MM.1S (cell line): ENCODE data around the gene ARL15.

ENCODE experiments used
- DNase-seq: peaks from one replicate; pipeline ENCODE4 v3.0.0-alpha.2; 2015
- H2AFZ ChIP-seq: fragments of 300-600 bp; sonication (generic); 2 replicates; pipeline ENCODE4 v1.6.0; 2016; ENCODE audit warnings: antibody characterized with exemption, low read length
- H3F3A ChIP-seq: fragments of 300-600 bp; sonication (generic); 2 replicates; pipeline ENCODE4 v1.6.1; 2016; ENCODE audit warnings: mild to moderate bottlenecking, antibody characterized with exemption, low read length, moderate library complexity, mixed read lengths; ENCODE audit not compliant: insufficient read depth
- H3K27ac ChIP-seq: fragments of 300-600 bp; sonication (generic); 2 replicates; pipeline ENCODE4 v1.5.1; 2016; ENCODE audit warnings: mild to moderate bottlenecking, low read length
- H3K27me3 ChIP-seq: fragments of 300-600 bp; sonication (generic); replicated peaks from 2 replicates; pipeline ENCODE4 v1.6.0; 2016; ENCODE audit warnings: low read length; ENCODE audit not compliant: insufficient read depth
- H3K36me3 ChIP-seq: fragments of 300-600 bp; sonication (generic); replicated peaks from 2 replicates; pipeline ENCODE4 v1.6.1; 2016; ENCODE audit warnings: mild to moderate bottlenecking, low read length, mixed read lengths; ENCODE audit not compliant: insufficient read depth
- H3K4me1 ChIP-seq: fragments of 300-600 bp; sonication (generic); 2 replicates; pipeline ENCODE4 v1.6.1; 2016; ENCODE audit warnings: low read length, mixed read lengths
- H3K4me2 ChIP-seq: fragments of 300-600 bp; sonication (generic); 2 replicates; pipeline ENCODE4 v1.6.0; 2016; ENCODE audit warnings: low read depth, low read length
- H3K4me3 ChIP-seq: fragments of 300-600 bp; sonication (generic); 2 replicates; pipeline ENCODE4 v1.5.1; 2016; ENCODE audit warnings: low read length, mixed read lengths
- H3K79me2 ChIP-seq: fragments of 300-600 bp; sonication (generic); 2 replicates; pipeline ENCODE4 v1.6.1; 2016; ENCODE audit warnings: mixed run types, low read length, mixed read lengths
- H3K9ac ChIP-seq: fragments of 300-600 bp; sonication (generic); 2 replicates; pipeline ENCODE4 v1.6.1; 2016; ENCODE audit warnings: low read length, mixed read lengths
- H3K9me2 ChIP-seq: fragments of 300-600 bp; sonication (generic); replicated peaks from 2 replicates; pipeline ENCODE4 v1.6.1; 2016; ENCODE audit warnings: mild to moderate bottlenecking, low read length, mixed read lengths; ENCODE audit not compliant: insufficient read depth
- H3K9me3 ChIP-seq: fragments of 300-600 bp; sonication (generic); replicated peaks from 2 replicates; pipeline ENCODE4 v1.6.1; 2016; ENCODE audit warnings: mild to moderate bottlenecking, low read length, mixed read lengths; ENCODE audit not compliant: insufficient read depth
- H4K20me1 ChIP-seq: fragments of 300-600 bp; sonication (generic); 2 replicates; pipeline ENCODE4 v1.6.1; 2016; ENCODE audit warnings: mild to moderate bottlenecking, low read length, moderate library complexity, mixed read lengths; ENCODE audit not compliant: insufficient read depth
- EZH2 ChIP-seq: fragments of 300-600 bp; sonication (generic); optimal IDR thresholded peaks from 2 replicates; pipeline ENCODE3; 2017; ENCODE audit warnings: low read depth, mild to moderate bottlenecking, antibody characterized with exemption, low read length, mixed read lengths
- EZH2phosphoT487 ChIP-seq: fragments of 300-600 bp; sonication (generic); IDR thresholded peaks from 2 replicates; pipeline ENCODE4 v1.6.1; 2018; ENCODE audit warnings: antibody characterized with exemption, low read length
- TF ChIP-seq, protein P1 (sequence below): fragments of 300-600 bp; sonication (generic); IDR thresholded peaks from 2 replicates; pipeline ENCODE4 v1.5.1; 2016; ENCODE audit warnings: antibody characterized with exemption, low read length, mixed read lengths

Gene ARL15

DNA sequence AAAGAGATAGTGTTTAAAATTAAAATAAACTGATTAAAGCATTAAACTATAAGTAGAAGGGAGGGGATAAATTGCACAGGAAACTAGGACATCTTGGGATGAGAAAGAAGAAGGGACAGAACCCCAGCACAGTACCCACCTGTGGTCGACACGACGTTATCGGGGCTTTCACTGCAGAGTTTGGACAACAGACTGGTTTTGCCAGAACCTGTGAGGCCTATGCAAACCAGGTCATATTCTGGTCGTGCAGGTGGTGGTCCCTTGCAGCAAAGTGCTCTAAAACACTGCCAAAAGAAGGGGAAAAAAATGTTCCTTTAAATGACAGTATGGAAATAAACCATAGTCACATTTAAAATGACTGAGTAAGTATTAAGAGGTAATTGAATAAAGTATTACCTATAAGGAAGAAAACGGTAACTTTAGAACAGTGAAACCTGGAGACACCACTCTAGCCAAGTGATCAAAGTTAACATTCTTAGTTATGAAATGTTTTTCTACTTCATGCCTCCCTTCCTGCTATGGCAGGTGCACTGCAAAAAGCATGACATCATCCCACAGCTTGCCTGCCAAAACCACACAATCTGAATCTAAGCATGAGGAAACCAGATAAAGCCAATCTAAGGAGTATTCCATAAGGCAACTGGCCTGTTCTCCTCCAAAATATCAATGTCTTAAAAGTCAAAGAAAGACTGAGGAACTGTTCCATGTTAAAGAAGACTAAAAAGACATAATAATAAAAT, 138.6 kb downstream of the ARL15 start:
- Histone ChIP-seq H3K27me3 (no peaks in the 10 kb centered on the region), H3K4me2 (no peak overlapping the region), H3K9ac (no peak overlapping the region), H3K4me1 (0 out of 2 replicates have a peak, but pooled peaks cover 7% of the 10 kb centered on the region), H3K9me2 (no peaks in the 10 kb centered on the region), H2AFZ (no peak overlapping the region), H3K36me3 (no peaks in the 10 kb centered on the region), H3K9me3 (no peaks in the 10 kb centered on the region), H4K20me1 (no peaks in the 10 kb centered on the region), H3K79me2 (no peaks in the 10 kb centered on the region), H3K4me3 (no peak overlapping the region), H3K27ac (no peak overlapping the region), H3F3A (no peaks in the 10 kb centered on the region)
- TF ChIP-seq EZH2: no peak
- TF ChIP-seq EZH2phosphoT487: no peak
- TF ChIP-seq, protein P1, sequence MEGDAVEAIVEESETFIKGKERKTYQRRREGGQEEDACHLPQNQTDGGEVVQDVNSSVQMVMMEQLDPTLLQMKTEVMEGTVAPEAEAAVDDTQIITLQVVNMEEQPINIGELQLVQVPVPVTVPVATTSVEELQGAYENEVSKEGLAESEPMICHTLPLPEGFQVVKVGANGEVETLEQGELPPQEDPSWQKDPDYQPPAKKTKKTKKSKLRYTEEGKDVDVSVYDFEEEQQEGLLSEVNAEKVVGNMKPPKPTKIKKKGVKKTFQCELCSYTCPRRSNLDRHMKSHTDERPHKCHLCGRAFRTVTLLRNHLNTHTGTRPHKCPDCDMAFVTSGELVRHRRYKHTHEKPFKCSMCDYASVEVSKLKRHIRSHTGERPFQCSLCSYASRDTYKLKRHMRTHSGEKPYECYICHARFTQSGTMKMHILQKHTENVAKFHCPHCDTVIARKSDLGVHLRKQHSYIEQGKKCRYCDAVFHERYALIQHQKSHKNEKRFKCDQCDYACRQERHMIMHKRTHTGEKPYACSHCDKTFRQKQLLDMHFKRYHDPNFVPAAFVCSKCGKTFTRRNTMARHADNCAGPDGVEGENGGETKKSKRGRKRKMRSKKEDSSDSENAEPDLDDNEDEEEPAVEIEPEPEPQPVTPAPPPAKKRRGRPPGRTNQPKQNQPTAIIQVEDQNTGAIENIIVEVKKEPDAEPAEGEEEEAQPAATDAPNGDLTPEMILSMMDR: no peak
- DNase-seq: peak; percentile 31

DNA sequence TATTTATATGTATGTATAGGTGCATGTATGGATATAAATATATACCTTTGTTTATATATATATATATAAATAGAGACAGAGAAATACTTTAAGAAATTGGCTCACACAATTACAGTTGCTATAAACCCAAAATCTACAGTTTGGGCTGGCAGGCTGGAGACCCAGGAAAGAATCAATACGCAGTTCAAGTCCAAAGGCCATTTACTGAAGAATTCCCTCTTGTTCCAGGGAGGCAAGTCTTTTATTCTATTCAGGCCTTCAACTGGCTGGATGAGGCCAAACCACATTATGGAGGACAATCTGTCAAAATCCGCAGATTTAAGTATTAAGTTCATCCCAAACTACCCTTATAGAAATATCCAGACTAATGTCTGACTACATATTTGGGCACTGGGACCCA, 144.7 kb downstream of the ARL15 start:
- H3K27ac ChIP-seq: no peak overlapping the region
- no peak overlapping the region for H3K4me3 ChIP-seq
- no peaks in the 10 kb centered on the region for H3K36me3 ChIP-seq
- no peak overlapping the region for H3K4me2 ChIP-seq
- H3K4me1 ChIP-seq: no peaks in the 10 kb centered on the region
- no peaks in the 10 kb centered on the region for H3K9me2 ChIP-seq
- no peaks in the 10 kb centered on the region for H3K27me3 ChIP-seq
- no peaks in the 10 kb centered on the region for H3K9me3 ChIP-seq
- DNase-seq: no peak
- no peaks in the 10 kb centered on the region for H4K20me1 ChIP-seq
- H3K9ac ChIP-seq: no peak overlapping the region
- TF ChIP-seq EZH2phosphoT487 (no peak), EZH2 (no peak)
- TF ChIP-seq, protein P1: no peak
- no peaks in the 10 kb centered on the region for H3K79me2 ChIP-seq
- H2AFZ ChIP-seq: no peak overlapping the region
- H3F3A ChIP-seq: no peaks in the 10 kb centered on the region

DNA sequence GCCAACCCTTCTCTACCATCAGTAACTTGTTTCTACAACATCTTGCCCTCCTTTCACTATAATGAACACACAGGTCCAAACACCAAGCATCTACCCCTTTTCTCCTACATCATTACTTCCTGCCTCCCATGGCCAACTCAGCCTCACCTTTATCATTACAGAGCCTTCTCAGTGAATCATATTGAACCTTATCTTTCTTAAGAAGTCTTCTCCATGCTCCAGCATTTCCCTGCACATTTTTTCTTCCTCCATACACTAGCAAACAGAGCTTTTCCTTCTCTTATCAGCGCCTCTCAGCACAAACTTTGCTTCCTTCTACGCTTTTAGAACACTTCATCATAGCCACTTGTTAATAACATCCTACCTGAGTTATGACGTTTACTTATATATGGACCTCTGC, 148.2 kb downstream of the ARL15 start:
- no peak overlapping the region for H3K27ac ChIP-seq
- no peak overlapping the region for H3K9ac ChIP-seq
- no peak for DNase-seq
- H3K9me3 ChIP-seq: no peaks in the 10 kb centered on the region
- no peaks in the 10 kb centered on the region for H3K4me1 ChIP-seq
- H3K36me3 ChIP-seq: no peaks in the 10 kb centered on the region
- TF ChIP-seq EZH2: no peak
- no peak for TF ChIP-seq EZH2phosphoT487
- TF ChIP-seq, protein P1: no peak
- H3F3A ChIP-seq: no peaks in the 10 kb centered on the region
- H3K9me2 ChIP-seq: no peaks in the 10 kb centered on the region
- H3K4me2 ChIP-seq: no peak overlapping the region
- no peak overlapping the region for H3K4me3 ChIP-seq
- no peak overlapping the region for H2AFZ ChIP-seq
- H3K79me2 ChIP-seq: no peaks in the 10 kb centered on the region
- no peaks in the 10 kb centered on the region for H3K27me3 ChIP-seq
- H4K20me1 ChIP-seq: no peaks in the 10 kb centered on the region
